T-helper 2 cell treated with Interferon-gamma antibody and Interleukin-4, amounts not matched to agents 100 ng/mL and 5 ng/mL, for 36 hours (primary cell): ENCODE data around the gene CLCN2. TPM values are rescaled to one million over a fixed set of nuclear protein-coding genes. Genes with fewer than 3 reads are reported as not detected.

Experiments
- intact Hi-C: fragments of 100-400 bp; cut with micrococcal nuclease; formaldehyde crosslinking; loops from one replicate; pipeline ENCODE4 v1.15.1; 2023
- total RNA-seq: library from RNA; stranded (reverse); gene quantifications from 2 replicates; pipeline ENCODE4 v1.2.3, GENCODE V29; 2022

Gene CLCN2
- total RNA-seq, 1 donor from 2014 or later: 4.0 TPM

DNA sequence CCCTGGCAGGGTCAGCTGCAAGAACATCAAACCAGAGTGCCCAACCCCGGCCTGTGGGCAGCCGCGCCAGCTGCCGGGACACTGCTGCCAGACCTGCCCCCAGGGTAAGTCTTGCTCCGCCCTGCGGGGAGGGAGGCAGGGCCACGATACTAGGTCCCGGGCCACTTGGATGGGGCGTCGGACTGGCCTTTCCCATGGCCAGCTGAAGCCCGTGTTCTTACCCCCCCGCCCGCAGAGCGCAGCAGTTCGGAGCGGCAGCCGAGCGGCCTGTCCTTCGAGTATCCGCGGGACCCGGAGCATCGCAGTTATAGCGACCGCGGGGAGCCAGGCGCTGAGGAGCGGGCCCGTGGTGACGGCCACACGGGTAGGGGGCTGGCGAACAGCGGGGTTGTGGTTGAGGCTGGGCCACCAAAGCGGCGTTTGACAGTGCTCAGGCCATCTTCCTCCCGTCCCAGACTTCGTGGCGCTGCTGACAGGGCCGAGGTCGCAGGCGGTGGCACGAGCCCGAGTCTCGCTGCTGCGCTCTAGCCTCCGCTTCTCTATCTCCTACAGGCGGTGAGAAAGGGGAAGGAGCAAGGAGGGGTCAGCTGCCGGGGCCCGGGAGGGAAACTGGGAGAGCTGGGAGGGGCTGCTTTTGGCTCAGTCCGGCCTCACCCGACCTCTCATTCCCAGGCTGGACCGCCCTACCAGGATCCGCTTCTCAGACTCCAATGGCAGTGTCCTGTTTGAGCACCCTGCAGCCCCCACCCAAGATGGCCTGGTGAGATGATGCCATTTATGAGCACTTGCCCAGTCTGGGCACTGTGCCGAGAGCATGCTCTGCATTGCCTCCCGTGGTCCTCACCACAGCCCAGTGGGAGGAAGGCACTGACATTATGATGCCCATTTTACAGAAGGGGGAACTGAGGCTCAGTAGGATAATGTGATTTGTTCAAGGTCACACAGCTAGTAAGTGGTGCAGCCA lies 20.1 kb upstream of the CLCN2 start:
- intact Hi-C loops: no loop called here

DNA sequence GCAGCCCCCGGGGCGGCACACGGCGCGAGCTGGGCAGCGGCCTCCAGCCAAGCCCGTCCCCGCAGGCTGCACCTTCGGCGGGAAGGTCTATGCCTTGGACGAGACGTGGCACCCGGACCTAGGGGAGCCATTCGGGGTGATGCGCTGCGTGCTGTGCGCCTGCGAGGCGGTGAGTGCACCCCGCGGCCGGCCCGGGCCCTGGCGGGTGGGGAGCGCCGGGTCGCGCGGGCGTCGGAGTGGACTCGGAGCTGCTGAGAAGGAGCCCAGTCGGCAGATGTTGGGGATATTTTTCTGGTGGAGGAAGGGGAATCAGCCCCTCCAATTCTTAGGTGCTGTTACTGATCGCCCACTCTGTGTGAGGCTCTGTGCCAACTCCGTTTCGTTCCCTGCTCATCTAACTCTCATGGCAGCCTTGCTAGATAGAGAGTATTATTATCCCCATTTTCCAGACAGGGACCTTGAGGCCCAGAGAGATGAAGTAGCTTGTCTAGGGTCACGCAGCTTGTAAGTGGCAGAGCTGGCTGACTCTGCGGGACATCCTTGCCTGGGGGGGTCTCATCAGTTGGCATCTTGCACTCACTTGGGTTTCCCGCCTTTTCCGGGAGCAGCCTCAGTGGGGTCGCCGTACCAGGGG lies 19.3 kb upstream of the CLCN2 start:
- intact Hi-C loops: no loop called here

DNA sequence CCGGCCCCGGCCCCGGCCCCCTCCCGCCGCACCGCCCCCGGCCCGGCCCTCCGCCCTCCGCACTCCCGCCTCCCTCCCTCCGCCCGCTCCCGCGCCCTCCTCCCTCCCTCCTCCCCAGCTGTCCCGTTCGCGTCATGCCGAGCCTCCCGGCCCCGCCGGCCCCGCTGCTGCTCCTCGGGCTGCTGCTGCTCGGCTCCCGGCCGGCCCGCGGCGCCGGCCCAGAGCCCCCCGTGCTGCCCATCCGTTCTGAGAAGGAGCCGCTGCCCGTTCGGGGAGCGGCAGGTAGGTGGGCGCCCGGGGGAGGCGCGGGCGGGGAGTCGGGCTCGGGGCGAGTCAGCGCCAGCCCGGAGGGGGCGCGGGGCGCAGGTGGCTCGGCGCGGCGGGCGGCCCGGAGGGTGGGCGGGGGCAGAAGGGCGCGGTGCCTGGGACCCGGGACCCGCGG lies 18.8 kb upstream of the CLCN2 start:
- intact Hi-C loops: no loop called here

DNA sequence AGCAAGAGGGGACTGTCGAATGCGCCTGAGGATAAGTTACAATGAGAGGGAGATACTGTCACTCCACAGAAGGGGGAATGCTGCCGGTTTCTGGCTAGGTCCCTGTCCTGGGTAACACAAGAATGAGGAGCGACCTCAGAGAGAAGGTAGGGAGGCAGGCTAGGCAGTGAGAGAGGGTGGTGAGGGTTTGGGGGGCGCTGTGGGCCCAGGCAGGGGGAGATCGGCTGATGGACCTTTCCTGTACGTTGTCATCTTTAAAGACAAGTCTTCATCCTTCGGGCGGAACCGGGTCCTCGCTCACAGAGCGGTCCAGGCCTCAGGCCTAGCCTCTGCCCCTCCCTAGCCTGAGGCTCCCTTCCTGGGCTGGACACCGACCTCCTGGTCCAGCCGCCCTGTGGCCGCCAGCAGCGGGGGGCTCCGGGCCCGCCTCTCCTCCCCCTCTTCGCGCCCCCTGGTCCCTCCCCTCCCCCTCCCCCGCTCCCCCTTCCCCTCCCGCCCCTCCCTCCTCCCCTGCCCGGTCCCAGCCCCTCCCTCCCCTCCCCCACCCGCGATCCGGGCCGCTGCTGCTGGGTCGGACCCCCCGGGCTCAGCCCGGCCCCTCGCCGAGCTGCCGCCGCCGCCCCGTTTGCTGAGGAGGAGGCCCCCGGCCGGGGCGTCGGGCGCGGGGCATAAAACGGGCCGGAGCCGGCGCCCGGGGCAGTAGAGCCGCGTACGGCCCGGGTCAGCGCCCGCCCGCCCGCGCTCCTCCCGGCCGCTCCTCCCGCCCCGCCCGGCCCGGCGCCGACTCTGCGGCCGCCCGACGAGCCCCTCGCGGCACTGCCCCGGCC lies 18.2 kb upstream of the CLCN2 start, which contains the start of gene CHRD:
Gene CHRD, plus strand, starts transcription at position 697 of the 827 bp plus-strand sequence. CDS start 265 bp downstream, outside the sequence.
- intact Hi-C loops: no loop called here

GRCh38 chr3:184378651-184379357 lies 17.4 kb upstream of the CLCN2 start:
- intact Hi-C loops: no loop called here

DNA sequence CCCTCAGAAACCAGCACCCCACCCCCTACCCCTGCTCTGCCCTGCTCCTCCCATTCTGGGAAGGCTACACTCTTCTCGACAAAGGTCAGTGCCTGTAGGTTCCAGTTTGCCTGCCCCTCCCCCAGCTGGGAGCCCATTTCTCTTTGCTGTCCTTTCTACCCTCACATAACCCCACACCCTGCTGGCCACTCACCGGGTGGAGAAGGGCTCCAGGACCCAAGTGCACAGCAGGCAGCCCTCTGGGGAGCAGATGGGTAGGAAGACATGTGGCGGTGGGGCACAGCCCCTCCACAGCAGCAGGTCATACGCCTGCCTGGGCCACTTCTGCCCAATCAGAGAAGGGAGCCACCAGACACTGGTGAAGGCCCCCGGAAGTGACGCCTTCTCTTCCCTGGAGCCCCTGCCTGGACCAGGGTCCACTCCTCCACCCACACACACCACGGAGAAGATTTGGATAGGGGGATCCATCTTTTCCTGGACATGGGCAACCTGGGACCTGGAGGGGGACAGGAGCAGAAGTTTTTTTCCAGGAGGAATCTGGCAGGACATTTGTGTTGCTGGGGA lies 16.6 kb upstream of the CLCN2 start, which contains the start of gene THPO:
Gene THPO, minus strand, starts transcription at position 326 of the 564 bp plus-strand sequence. CDS start 1,948 bp downstream, outside the sequence.
- intact Hi-C loops: no loop called here

GRCh38 chr3:184377374-184377773 lies 16.0 kb upstream of the CLCN2 start:
- intact Hi-C loops: no loop called here

DNA sequence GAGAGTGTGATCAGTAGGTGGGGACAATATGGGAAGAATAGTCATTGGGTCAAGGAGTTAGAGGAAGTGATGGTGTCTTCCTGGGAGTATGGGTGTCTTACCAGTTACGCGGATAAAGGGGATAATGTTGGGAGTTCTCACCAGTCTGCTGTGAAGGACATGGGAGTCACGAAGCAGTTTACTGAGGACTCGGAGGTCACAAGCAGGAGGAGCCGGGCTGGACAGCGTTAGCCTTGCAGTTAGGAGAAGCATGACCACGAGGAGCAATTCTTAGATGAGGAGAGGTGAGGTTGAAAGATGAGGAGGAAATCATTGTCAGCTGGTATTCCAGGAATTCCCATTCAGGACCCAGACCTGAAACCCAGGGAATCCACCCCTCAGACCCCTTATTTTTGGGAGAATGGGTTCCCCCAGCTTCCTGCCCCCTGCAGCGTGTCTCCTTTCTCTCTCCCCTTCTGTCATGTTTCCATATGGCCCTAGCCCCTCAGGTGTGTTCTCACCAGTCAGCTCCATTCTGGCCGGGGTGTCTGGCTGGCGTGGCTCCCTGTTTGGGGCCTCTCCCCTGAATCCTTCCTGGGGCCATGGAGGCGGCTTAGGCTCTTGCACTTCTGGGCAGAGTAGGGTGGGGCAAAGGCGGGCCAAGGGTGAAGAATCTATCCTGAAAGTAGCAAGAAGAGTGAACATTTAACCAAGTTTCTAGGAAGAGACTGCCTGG lies 14.5 kb upstream of the CLCN2 start:
- intact Hi-C loops: no loop called here

GRCh38 chr3:184373422-184373821 lies 12.0 kb upstream of the CLCN2 start:
- intact Hi-C loops: loop anchor here (5.0 kb wide), 1 partner anchor 44 kb away; no protein-coding TSS in a partner anchor

DNA sequence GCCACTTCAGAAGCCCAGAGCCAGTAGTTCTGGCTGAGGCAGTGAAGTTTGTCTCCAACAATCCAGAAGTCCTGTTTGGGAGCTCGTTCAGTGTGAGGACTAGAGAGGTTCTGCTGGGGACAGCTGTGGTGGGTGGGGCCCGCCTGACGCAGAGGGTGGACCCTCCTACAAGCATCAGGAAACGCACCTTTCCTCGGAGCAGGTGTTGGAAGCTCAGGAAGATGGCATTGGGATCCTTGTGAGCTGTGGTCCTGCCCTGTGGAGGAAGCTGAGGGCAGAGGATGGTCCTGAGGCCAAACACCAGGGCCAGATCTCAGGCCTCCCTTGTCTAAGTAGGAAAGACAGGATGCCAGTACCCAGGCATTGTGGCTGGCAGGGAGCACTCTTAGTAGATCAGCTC lies 11.5 kb upstream of the CLCN2 start:
- intact Hi-C loops: loop anchor here (5.0 kb wide), 1 partner anchor 44 kb away; no protein-coding TSS in a partner anchor

- intact Hi-C loops: loop anchor here (5.0 kb wide), 1 partner anchor 45 kb away; no protein-coding TSS in a partner anchor
Measured at GRCh38 chr3:184372296-184372821, 11.0 kb upstream of the CLCN2 start.

DNA sequence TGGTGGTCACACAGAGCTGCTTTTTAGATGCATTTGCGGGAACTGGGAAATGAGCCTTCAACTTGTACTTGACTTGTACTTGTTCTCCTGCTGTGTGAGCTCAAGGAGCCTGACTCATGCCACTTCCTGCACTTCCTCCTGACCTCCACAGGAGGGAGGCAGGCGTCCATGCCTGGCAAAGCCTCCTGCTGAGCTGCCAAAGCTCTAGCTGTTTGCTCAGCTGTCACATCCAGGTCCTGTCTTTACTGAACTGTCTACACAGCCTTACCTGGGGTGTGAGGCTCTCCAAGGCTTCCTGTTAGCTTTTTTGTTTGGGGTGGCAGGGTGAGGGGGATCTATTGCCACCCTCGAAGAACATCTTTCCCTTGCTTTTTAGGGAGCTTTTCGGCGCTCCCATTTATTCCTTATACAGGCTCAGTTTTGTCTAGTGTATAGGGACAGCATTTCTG lies 10.2 kb upstream of the CLCN2 start:
- intact Hi-C loops: loop anchor here (1.0 to 5.0 kb wide), 2 partner anchors 46 to 173 kb away; no protein-coding TSS in a partner anchor

GRCh38 chr3:184368586-184369183 lies 7.3 kb upstream of the CLCN2 start:
- intact Hi-C loops: loop anchor here (10.0 kb wide), 1 partner anchor 346 kb away; the partner anchor contains the start of gene MAGEF1

GRCh38 chr3:184368116-184368515 lies 6.7 kb upstream of the CLCN2 start:
- intact Hi-C loops: loop anchor here (10.0 kb wide), 1 partner anchor 347 kb away; the partner anchor contains the start of gene MAGEF1

- intact Hi-C loops: loop anchor here (10.0 kb wide), 1 partner anchor 348 kb away; the partner anchor contains the start of gene MAGEF1
Measured at GRCh38 chr3:184366619-184367289, 5.3 kb upstream of the CLCN2 start.

DNA sequence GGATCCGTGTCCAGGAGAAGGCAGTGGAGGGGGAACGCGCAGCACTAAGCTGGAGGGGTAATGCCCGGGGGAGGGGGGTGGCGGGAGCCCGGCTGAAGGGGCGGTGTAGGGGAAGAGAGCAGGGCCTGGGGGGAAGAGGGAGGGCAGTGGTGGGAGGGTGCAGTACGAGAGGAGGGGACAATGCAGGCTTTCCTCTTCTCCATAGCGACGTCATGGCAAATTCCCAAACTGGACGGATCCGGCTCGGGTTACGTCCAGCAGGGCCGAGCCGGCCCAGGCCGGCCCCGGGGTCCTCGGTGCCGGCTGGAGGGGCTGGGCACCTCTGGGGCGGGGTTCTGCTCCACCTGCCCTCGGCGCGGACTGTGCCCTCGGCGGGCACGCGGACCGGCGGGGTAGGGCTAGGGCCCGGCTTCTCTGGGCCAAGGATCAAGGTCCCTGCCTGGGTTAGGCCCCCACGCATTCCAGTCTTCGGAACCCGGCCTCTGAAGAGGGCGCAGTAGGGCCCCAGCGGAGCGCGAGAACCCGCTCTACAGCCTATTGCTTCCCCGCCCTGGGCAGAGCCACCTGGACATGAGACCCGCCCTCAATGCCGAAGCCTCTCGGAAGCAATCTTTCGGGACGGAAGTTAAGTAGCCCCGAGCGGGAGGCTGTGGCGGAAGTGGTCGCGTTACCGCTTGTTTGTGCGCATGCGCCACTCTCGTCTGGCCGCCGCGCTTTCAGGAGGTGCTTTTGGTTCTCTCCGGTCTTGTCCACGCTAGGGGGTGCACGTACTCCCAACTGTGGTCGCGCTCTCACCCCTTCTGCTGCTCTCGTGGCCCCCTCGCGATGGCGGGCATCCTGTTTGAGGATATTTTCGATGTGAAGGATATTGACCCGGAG lies 1.5 kb upstream of the CLCN2 start:
- intact Hi-C loops: loop anchor here (1.0 to 10.0 kb wide), 8 partner anchors 28 to 478 kb away; partner anchors contain the start of genes AP2M1, EEF1AKMT4, MAGEF1 and PARL
